NCI-H460 (cell line): Measurements from ENCODE around the gene PLEKHA5. TPM values are rescaled to one million over a fixed set of nuclear protein-coding genes. Genes with fewer than 3 reads are reported as not detected.

Source experiments
- small RNA-seq, 2 experiments: library from RNA; depleted of rRNA; stranded (forward); fragments of <200 nt; gene quantifications; one replicate each; pipeline ENCODE3, GENCODE V24; 2014
- total RNA-seq: library from RNA; depleted of rRNA; stranded (reverse); fragments of >200 nt; shearing (Covaris generic); gene quantifications from 2 replicates; pipeline ENCODE4 v1.2.3, GENCODE V29; 2014

PLEKHA5 gene
- total RNA-seq, 1 experiment from 2014 or later = 53.9 TPM

Small RNA genes lying within 50 kb of the gene (small RNA-seq; reads per million reads assigned to genes)
- gene AC091805.2 = 0 reads per million in 2 experiments
- 0 reads per million in 2 experiments for gene RN7SL67P
